WTC11 (cell line): ENCODE results near the gene BIVM. TPM values are rescaled to one million over a fixed set of nuclear protein-coding genes. Genes with fewer than 3 reads are reported as not detected.

Experiments
- ATAC-seq: fragments of 200-7000 bp; cut with Tn5 transposase; 2 replicates; pipeline ENCODE4 v1.10.0; 2021; ENCODE audit warnings: mild to moderate bottlenecking, moderate library complexity
- CTCF ChIA-PET: fragments of 300-600 bp; sonication (Branson Sonifier 250); formaldehyde crosslinking; loops from one replicate; lab custom pipeline; 2021; ENCODE audit warnings: antibody characterized with exemption; lab: Charles Lee
- POLR2A ChIA-PET: fragments of 350-600 bp; sonication (Branson Sonifier 250); formaldehyde crosslinking; loops from one replicate; lab custom pipeline; 2021; ENCODE audit warnings: antibody characterized with exemption; lab: Charles Lee
- DNase-seq: peaks from one replicate; pipeline ENCODE4 v3.0.0; 2021; ENCODE audit warnings: low spot score
- H3K27ac Mint-ChIP-seq: 2 replicates; pipeline ENCODE4 v1.8.0; 2021; ENCODE audit warnings: mixed read lengths
- H3K27me3 Mint-ChIP-seq: 2 replicates; pipeline ENCODE4 v1.8.0; 2021; ENCODE audit warnings: low read depth, mild to moderate bottlenecking, moderate library complexity, mixed read lengths
- H3K36me3 Mint-ChIP-seq: 2 replicates; pipeline ENCODE4 v1.8.0; 2021; ENCODE audit warnings: mixed read lengths
- H3K4me1 Mint-ChIP-seq: 2 replicates; pipeline ENCODE4 v1.8.0; 2022; ENCODE audit warnings: mixed read lengths
- H3K4me3 Mint-ChIP-seq: 2 replicates; pipeline ENCODE4 v1.8.0; 2021; ENCODE audit warnings: mild to moderate bottlenecking, moderate library complexity, mixed read lengths
- H3K9me3 Mint-ChIP-seq: 2 replicates; pipeline ENCODE4 v1.8.0; 2021; ENCODE audit warnings: mixed read lengths
- AR ChIP-seq: fragments of 250-450 bp; sonication (Bioruptor Pico); IDR thresholded peaks from 2 replicates; pipeline ENCODE4 v1.9.0; 2021; ENCODE audit warnings: mild to moderate bottlenecking
- ATF6 ChIP-seq: sonication (generic); formaldehyde crosslinking; IDR thresholded peaks from 2 replicates; pipeline ENCODE4 v1.8.1; 2023; ENCODE audit warnings: mild to moderate bottlenecking, missing genetic modification reagents
- CBFB ChIP-seq: sonication (generic); formaldehyde crosslinking; IDR thresholded peaks from 2 replicates; pipeline ENCODE4 v1.8.1; 2022; ENCODE audit warnings: mild to moderate bottlenecking, low read depth, missing genetic modification reagents
- ELF4 ChIP-seq: sonication (generic); formaldehyde crosslinking; IDR thresholded peaks from 2 replicates; pipeline ENCODE4 v1.8.1; 2022; ENCODE audit warnings: low read depth, mild to moderate bottlenecking, moderate library complexity, missing genetic modification reagents
- EMX1 ChIP-seq: fragments of 250-450 bp; sonication (Bioruptor Pico); IDR thresholded peaks from 2 replicates; pipeline ENCODE4 v1.8.0; 2021; ENCODE audit warnings: mild to moderate bottlenecking
- MAX ChIP-seq: sonication (generic); formaldehyde crosslinking; IDR thresholded peaks from 2 replicates; pipeline ENCODE4 v1.8.0; 2022; ENCODE audit warnings: mild to moderate bottlenecking, missing genetic modification reagents
- NR1H2 ChIP-seq: sonication (generic); formaldehyde crosslinking; IDR thresholded peaks from 2 replicates; pipeline ENCODE4 v1.9.0; 2021; ENCODE audit warnings: mild to moderate bottlenecking, moderate library complexity, missing genetic modification reagents
- RORB ChIP-seq: fragments of 250-450 bp; sonication (Bioruptor Pico); IDR thresholded peaks from 2 replicates; pipeline ENCODE4 v1.9.0; 2021; ENCODE audit warnings: mild to moderate bottlenecking
- USF1 ChIP-seq: sonication (generic); formaldehyde crosslinking; IDR thresholded peaks from 2 replicates; pipeline ENCODE4 v1.8.0; 2022; ENCODE audit warnings: mild to moderate bottlenecking, missing genetic modification reagents
- ZMAT4 ChIP-seq: fragments of 250-450 bp; sonication (Bioruptor Pico); IDR thresholded peaks from 2 replicates; pipeline ENCODE4 v1.9.0; 2021; ENCODE audit warnings: mild to moderate bottlenecking
- ZNF263 ChIP-seq: sonication (generic); formaldehyde crosslinking; IDR thresholded peaks from 2 replicates; pipeline ENCODE4 v1.8.1; 2022; ENCODE audit warnings: low read depth, mild to moderate bottlenecking, moderate library complexity, missing genetic modification reagents
- ZNF281 ChIP-seq: sonication (generic); formaldehyde crosslinking; IDR thresholded peaks from 2 replicates; pipeline ENCODE4 v1.8.0; 2023; ENCODE audit warnings: mild to moderate bottlenecking, missing genetic modification reagents
- ZNF416 ChIP-seq: fragments of 250-450 bp; sonication (Bioruptor Pico); IDR thresholded peaks from 2 replicates; pipeline ENCODE4 v1.9.0; 2021; ENCODE audit warnings: mild to moderate bottlenecking, inconsistent platforms
- ZNF512 ChIP-seq: sonication (generic); formaldehyde crosslinking; IDR thresholded peaks from 2 replicates; pipeline ENCODE4 v1.8.1; 2022; ENCODE audit warnings: missing genetic modification reagents, borderline replicate concordance
- ZSCAN18 ChIP-seq: fragments of 250-450 bp; sonication (Bioruptor Pico); IDR thresholded peaks from 2 replicates; pipeline ENCODE4 v2.1.2; 2022; ENCODE audit warnings: mild to moderate bottlenecking, moderate library complexity
- total RNA-seq: library from RNA; stranded (reverse); gene quantifications from 3 replicates; pipeline ENCODE4 v1.2.3, GENCODE V29; 2021

BIVM gene
- total RNA-seq, 1 experiment from 2014 or later = 10.2 TPM

- TF ChIP-seq ELF4 (no peak), ZNF416 (no peak)
Observed at GRCh38 chr13:102817241-102817640, 18.3 kb downstream of the BIVM start (continued).

GRCh38 chr13:102817907-102818306, 19.0 kb downstream of the BIVM start:
- TF ChIP-seq ZSCAN18 (no peak), ZNF512 (CRISPR knock-in tag) (no peak), RORB (CRISPR knock-in tag) (no peak), ZMAT4 (CRISPR knock-in tag) (no peak), NR1H2 (CRISPR knock-in tag) (no peak), AR (CRISPR knock-in tag) (no peak), CBFB (CRISPR knock-in tag) (no peak)

GRCh38 chr13:102825400-102825799, 26.5 kb downstream of the BIVM start:
- no peak overlapping the region for H3K4me3 Mint-ChIP-seq
- peak overlapping the region; percentile 77 for H3K27ac Mint-ChIP-seq
- no peak for TF ChIP-seq ELF4
- no peak for TF ChIP-seq MAX (CRISPR knock-in tag)
- TF ChIP-seq ZNF263 (CRISPR knock-in tag) = no peak
- TF ChIP-seq AR (CRISPR knock-in tag) = no peak
- no peak for TF ChIP-seq USF1 (CRISPR knock-in tag)
- no peak for TF ChIP-seq ATF6
- TF ChIP-seq EMX1 (CRISPR knock-in tag) = no peak
- no peak for TF ChIP-seq ZNF281 (CRISPR knock-in tag)
- peaks cover 11% of the 10 kb centered on the region for H3K4me1 Mint-ChIP-seq
- peaks cover 15% of the 10 kb centered on the region for H3K36me3 Mint-ChIP-seq
- peak; percentile 83 for ATAC-seq
- no peaks in the 10 kb centered on the region for H3K27me3 Mint-ChIP-seq
- ChIA-PET CTCF (interaction anchor here (0.7 kb wide), 1 partner anchor 25 kb away, joined by 3 read pairs; no protein-coding TSS in a partner anchor), POLR2A (interaction anchor here (1.0 kb wide), 1 partner anchor 233 kb away, joined by 3 read pairs; no protein-coding TSS in a partner anchor)
- no peaks in the 10 kb centered on the region for H3K9me3 Mint-ChIP-seq
- DNase-seq = no peak

More at GRCh38 chr13:102817907-102818306, 19.0 kb downstream of the BIVM start:
- Mint-ChIP-seq H3K27ac (no peak overlapping the region), H3K4me1 (no peaks in the 10 kb centered on the region), H3K27me3 (no peaks in the 10 kb centered on the region), H3K36me3 (peaks cover 11% of the 10 kb centered on the region), H3K9me3 (no peaks in the 10 kb centered on the region), H3K4me3 (no peak overlapping the region)
- ChIA-PET CTCF (no interaction called here), POLR2A (no interaction called here)
- no peak for DNase-seq
- ATAC-seq = no peak
